GM18507 (cell line): Measurements from ENCODE around the gene RER1.
A peak's percentile ranks its signal among the peaks of the same experiment; 100 is the strongest.

ENCODE experiments used
- DNase-seq: peaks from one replicate; pipeline ENCODE4 v3.0.0; 2011; ENCODE audit warnings: low read depth; ENCODE audit not compliant: insufficient read length; ENCODE audit errors: extremely low spot score
- FAIRE-seq: peaks from 2 replicates; lab custom pipeline; 2011; peaks lifted over from hg19 to GRCh38; lab: Jason Lieb, UNC

The RER1 gene

GRCh38 chr1:2385606-2386280, 5.9 kb upstream of the RER1 start:
- DNase-seq = no peak
- FAIRE-seq = no peak

- FAIRE-seq (no peak), DNase-seq (no peak)
Measured at GRCh38 chr1:2386636-2387611, 4.7 kb upstream of the RER1 start.

GRCh38 chr1:2388004-2388913, 3.4 kb upstream of the RER1 start:
- peak; percentile 87 for FAIRE-seq

GRCh38 chr1:2389644-2390043, 2.0 kb upstream of the RER1 start:
- no peak for FAIRE-seq
- no peak for DNase-seq

More at GRCh38 chr1:2388004-2388913, 3.4 kb upstream of the RER1 start:
- no peak for DNase-seq

DNA sequence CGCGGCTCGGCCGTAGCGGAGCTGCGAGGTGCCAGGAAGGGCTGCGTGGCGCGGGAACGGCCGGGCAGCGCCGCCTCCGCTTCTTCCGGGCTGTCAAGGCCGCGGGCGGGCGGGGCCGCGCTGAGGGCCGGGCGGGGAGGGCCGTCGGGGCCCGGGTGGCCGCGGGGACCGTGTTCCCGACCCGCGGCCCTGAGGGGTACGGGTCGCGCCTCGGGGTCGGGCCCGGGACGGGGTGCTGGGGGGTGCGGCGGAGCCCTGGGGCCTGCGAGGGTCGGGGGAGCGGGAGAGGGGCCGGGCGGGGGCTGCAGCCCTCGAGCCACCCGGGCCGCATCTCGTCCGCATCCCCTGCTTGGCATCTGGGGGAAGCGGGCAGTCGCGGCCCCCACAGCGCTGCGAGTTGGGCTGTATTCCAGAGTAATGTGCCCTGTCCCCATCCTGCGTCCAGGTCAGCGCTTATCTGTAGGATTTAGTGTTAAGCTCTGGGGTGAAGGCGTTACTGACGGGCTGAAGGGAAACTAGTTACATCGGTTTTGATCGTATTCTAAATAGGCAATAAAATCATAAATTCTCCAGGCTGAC, 379 bp downstream of the RER1 start:
- DNase-seq (no peak), FAIRE-seq (peak; percentile 35)

- DNase-seq (no peak), FAIRE-seq (no peak)
Measured at GRCh38 chr1:2392686-2393085, 1.0 kb downstream of the RER1 start.

DNA sequence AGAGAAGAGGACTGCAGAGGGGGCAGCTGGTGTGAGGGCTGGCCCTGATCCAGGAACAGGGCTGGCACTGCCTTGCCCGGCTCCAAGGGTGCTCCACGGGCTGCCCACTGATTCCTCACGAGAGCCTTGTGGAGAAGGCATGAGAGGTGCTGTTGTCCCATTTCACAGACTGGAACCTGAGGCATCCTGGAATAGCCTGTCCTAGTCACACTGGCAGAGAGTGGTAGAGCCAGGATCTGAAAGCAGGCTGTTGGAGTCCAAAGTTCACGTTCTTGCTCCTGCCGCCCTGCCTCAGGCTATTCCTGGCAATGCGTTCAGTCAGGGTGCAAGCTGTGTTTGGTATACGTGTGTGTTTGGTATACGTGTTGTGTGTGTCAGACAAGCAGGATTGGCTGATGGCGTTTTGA, 1.8 kb downstream of the RER1 start:
- no peak for FAIRE-seq
- no peak for DNase-seq

GRCh38 chr1:2394220-2394619, 2.6 kb downstream of the RER1 start:
- FAIRE-seq = no peak
- DNase-seq = no peak

DNA sequence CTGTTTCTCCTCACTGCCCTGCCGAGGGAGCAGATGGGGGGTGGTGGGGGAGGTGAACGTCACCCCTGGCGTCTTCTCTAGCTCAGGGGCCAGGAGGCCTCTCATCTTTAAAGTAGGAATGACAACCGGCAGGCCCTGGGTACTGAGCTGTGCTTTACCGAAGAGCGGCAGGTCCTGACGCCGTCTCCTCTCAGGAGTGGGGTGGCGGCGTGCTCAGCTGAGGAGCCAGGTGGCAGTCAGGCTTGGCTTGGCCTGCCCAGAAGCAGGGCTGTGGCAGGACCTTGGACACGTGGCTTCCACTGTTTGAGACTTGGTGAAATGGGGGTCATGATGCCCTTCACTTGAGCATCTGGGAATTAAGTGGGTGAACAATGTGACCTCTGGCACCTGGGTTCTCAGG, 3.1 kb downstream of the RER1 start:
- no peak for DNase-seq
- no peak for FAIRE-seq

- no peak for DNase-seq
- no peak for FAIRE-seq
Measured at GRCh38 chr1:2395245-2395644, 3.6 kb downstream of the RER1 start.

DNA sequence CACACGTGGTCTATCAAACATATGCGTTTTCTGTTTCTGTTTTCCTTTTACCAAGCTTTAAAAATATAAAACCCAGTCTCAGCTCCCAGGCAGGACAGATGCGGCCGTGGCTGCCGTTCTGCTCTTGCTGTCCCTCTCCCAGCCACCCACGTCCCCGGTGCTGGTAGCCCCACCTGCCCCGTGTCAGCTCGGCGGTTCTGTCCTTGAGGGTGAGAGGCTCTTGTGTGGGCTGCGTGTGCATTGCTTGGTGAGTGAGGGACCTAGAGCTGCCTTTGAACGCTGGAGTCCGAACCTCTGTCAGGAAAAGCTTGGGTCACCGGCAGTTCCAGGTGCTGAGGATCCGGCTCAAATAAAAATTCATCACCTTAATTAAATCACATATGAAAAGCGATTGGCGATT, 4.4 kb downstream of the RER1 start:
- DNase-seq (no peak), FAIRE-seq (no peak)

DNA sequence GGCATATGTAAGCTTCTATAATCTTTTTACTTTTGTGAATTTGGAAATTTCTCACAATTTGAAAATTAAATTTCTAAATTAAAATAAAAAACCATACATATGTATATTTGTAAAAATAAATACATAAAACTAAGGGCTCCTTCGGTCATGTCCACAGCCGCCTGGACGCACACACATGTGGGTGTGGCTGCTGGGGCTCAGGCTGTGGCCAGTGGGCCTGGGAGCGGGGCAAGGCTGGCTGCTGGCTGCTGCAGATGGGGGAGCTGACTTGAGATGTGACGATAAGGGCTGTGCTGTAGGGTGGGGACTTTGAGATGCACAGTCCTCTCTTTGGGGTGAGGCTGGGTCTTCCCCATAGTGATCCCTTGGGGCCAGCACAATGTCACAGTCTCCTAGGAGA, 4.8 kb downstream of the RER1 start:
- DNase-seq = no peak
- FAIRE-seq = no peak

- DNase-seq (no peak), FAIRE-seq (no peak)
Measured at GRCh38 chr1:2397007-2397679, 5.5 kb downstream of the RER1 start.

DNA sequence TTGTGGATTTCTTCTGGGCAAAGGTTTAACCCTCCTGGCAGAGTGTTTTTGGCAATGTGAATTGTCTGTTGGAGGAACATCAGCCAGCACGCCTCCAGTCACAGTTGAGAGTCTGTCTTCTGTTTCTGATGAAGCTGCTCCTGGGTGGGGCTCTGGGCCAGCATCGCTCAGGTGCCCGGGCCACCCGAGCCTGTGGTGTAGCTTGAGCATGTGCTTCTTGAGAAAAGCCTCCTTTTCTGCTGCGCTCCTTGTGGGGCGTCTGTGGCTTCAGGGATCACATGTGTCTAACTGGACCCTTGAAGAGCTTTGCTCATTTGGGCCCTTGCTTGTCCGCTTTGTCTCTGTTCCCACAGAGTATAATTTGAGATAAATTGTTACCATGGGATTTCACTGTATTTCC, 7.2 kb downstream of the RER1 start:
- DNase-seq (no peak), FAIRE-seq (no peak)

GRCh38 chr1:2399890-2400575, 8.4 kb downstream of the RER1 start:
- FAIRE-seq = no peak

DNA sequence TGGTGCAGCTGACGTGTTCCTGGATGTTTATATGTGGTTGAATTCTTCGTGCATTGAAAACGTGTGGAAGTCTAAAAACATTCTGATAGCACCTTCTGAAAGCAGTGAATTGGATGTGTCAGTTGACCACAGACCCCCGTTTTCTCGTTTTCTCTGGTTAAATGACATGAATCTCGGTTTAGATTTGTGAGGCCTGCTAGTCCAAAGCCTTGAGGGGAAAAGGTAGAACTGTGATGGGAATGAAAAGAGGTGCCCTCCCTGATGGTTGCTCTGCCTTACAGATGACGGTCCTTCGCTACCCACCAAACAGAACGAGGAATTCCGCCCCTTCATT, 8.9 kb downstream of the RER1 start:
- FAIRE-seq = no peak
- no peak for DNase-seq

More at GRCh38 chr1:2399890-2400575, 8.4 kb downstream of the RER1 start:
- no peak for DNase-seq

GRCh38 chr1:2400950-2401649, 9.5 kb downstream of the RER1 start:
- no peak for FAIRE-seq

DNA sequence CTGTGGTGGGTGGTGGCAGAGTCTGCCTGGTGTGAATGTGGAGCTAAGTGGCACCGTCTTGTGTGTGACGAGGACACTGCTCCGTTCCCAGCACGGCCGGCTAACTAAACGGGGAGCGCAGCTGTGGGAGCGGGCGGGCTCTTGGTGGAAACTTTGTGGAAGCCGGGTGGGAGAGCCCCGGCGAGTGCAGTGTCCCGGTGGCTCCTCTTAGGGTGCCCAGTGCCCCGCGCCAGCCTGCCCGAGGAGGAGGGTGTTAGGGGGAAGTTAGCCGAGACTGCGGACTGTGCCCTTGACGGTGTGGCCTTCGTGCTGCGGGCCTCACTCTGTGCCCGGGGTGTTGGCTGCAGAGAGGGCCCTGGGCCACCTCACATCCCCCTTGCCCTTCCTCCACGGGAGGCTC, 10.8 kb downstream of the RER1 start:
- FAIRE-seq = no peak

More at GRCh38 chr1:2400950-2401649, 9.5 kb downstream of the RER1 start:
- DNase-seq = no peak

More for the DNA sequence above, 10.8 kb downstream of the RER1 start:
- DNase-seq = no peak
